Kidney (tissue), 14 donors: ENCODE measurements around the gene STK38L. TPM values are rescaled to one million over a fixed set of nuclear protein-coding genes. Genes with fewer than 3 reads are reported as not detected.

Experiments
- DNase-seq, 5 donors: peaks; one replicate each; pipeline ENCODE4 v3.0.0-alpha.2; 2013 to 2020
- FAIRE-seq: peaks from 2 replicates; lab custom pipeline; 2012; peaks lifted over from hg19 to GRCh38; lab: Jason Lieb, UNC
- H3K27ac ChIP-seq, 2 donors: one replicate each; pipeline ENCODE4 v1.7.0; 2013; ENCODE audit warnings: low read depth in 2 of 2, low read length in 2 of 2, inconsistent platforms in 1 of 2
- H3K27me3 ChIP-seq: one replicate; pipeline ENCODE4 v1.7.1; 2013; ENCODE audit warnings: low read length, inconsistent platforms; ENCODE audit not compliant: control insufficient read depth, insufficient read depth
- H3K36me3 ChIP-seq, 3 donors: one replicate each; pipeline versions ENCODE4 v1.7.0 to v1.7.1; 2013; ENCODE audit warnings: low read length in 3 of 3, control low read depth in 1 of 3, inconsistent platforms in 1 of 3; ENCODE audit not compliant: insufficient read depth in 3 of 3, control insufficient read depth in 2 of 3
- H3K4me1 ChIP-seq, 3 donors: one replicate each; pipeline versions ENCODE4 v1.7.0 to v1.7.1; 2013; ENCODE audit warnings: low read length in 3 of 3, inconsistent platforms in 1 of 3, low read depth in 1 of 3; ENCODE audit not compliant: control insufficient read depth in 2 of 3, insufficient read depth in 2 of 3
- H3K4me3 ChIP-seq, 3 donors: one replicate each; pipeline versions ENCODE4 v1.7.0 to v1.8.1; 2013; ENCODE audit warnings: low read length in 3 of 3, control low read depth in 1 of 3, inconsistent platforms in 1 of 3
- H3K9ac ChIP-seq, 3 donors: one replicate each; pipeline versions ENCODE4 v1.7.0 to v1.7.1; 2013; ENCODE audit warnings: low read length in 3 of 3, control low read depth in 1 of 3, inconsistent platforms in 1 of 3
- H3K9me3 ChIP-seq, 3 donors: one replicate each; pipeline versions ENCODE4 v1.7.0 to v1.7.1; 2013; ENCODE audit warnings: low read length in 3 of 3, control low read depth in 1 of 3, inconsistent platforms in 1 of 3; ENCODE audit not compliant: control insufficient read depth in 2 of 3, insufficient read depth in 1 of 3
- intact Hi-C: fragments of 100-400 bp; cut with DNase I; formaldehyde crosslinking; loops from one replicate; pipeline ENCODE4 v1.11.1; 2022
- polyA plus RNA-seq: library from polyadenylated mRNA; stranded (reverse); fragments of 350-450 nt; fragmentation: Illumina TruSeq; extraction: RNeasy Lipid Tissue Mini Kit (QIAGEN cat#74804); gene quantifications from one replicate; pipeline ENCODE4 v1.2.3, GENCODE V29; 2014; ENCODE audit warnings: low read depth, low replicate concordance; ENCODE audit not compliant: insufficient read depth
- total RNA-seq: library from RNA; stranded (reverse); fragmentation: NEBNext Ultra II Directional; extraction: Animal tissue kit (Norgen Biotek cat#: 25700); gene quantifications from one replicate; pipeline ENCODE4 v1.2.1, GENCODE V29; 2021
- TF ChIP-seq, protein P1 (sequence below): IDR thresholded peaks from 3 replicates; pipeline ENCODE4 v1.5.1; 2012; ENCODE audit warnings: mild to moderate bottlenecking, moderate library complexity, borderline replicate concordance; ENCODE audit not compliant: insufficient read depth; ENCODE audit errors: extremely low read depth
- donor health status: control.
- donor health status: control.
- donor health status: control.
- donor health status: control.
- donor health status: control.
- donor health status: DM: yes; HTN: yes; CAD: no.
- donor health status: Normal renal cell carcinoma (clear cell type).

The STK38L gene
- total and polyA plus RNA-seq, 2 donors from 2014 or later = 5.2 to 43.6 TPM

GRCh38 chr12:27345376-27345775, 101.3 kb downstream of the STK38L start:
- TF ChIP-seq, protein P1, sequence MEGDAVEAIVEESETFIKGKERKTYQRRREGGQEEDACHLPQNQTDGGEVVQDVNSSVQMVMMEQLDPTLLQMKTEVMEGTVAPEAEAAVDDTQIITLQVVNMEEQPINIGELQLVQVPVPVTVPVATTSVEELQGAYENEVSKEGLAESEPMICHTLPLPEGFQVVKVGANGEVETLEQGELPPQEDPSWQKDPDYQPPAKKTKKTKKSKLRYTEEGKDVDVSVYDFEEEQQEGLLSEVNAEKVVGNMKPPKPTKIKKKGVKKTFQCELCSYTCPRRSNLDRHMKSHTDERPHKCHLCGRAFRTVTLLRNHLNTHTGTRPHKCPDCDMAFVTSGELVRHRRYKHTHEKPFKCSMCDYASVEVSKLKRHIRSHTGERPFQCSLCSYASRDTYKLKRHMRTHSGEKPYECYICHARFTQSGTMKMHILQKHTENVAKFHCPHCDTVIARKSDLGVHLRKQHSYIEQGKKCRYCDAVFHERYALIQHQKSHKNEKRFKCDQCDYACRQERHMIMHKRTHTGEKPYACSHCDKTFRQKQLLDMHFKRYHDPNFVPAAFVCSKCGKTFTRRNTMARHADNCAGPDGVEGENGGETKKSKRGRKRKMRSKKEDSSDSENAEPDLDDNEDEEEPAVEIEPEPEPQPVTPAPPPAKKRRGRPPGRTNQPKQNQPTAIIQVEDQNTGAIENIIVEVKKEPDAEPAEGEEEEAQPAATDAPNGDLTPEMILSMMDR = no peak
- FAIRE-seq (no peak), DNase-seq (no peak)
- Histone ChIP-seq H3K4me3 (no peak overlapping the region), H3K27me3 (no peaks in the 10 kb centered on the region), H3K36me3 (no peaks in the 10 kb centered on the region), H3K9me3 (no peaks in the 10 kb centered on the region), H3K4me1 (no peaks in the 10 kb centered on the region), H3K27ac (no peak overlapping the region), H3K9ac (no peak overlapping the region)
- intact Hi-C loops = no loop called here

DNA sequence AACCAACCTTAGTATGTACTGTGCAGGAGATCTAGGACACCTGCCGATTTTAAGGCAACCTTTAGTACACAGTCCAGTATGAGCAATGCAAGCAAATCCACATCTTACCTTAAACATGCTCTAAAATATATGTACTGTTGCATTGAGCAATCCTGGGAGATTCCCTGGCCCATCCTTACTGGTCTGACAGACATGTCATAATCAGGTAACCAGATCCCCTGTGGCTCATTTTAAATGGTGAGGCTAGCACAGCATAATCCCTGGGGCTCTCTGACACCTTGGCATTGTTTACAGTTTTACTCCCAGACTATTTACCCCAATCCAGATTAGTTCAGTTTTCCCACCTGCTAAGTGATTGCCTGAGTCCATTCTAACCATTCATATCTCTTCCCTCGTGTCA, 103.7 kb downstream of the STK38L start:
- H3K27me3 ChIP-seq = no peaks in the 10 kb centered on the region
- no peak overlapping the region for H3K27ac ChIP-seq
- H3K9ac ChIP-seq = no peak overlapping the region
- TF ChIP-seq, protein P1 = no peak
- intact Hi-C loops = no loop called here
- no peaks in the 10 kb centered on the region for H3K9me3 ChIP-seq
- DNase-seq = no peak
- no peaks in the 10 kb centered on the region for H3K36me3 ChIP-seq
- no peak overlapping the region for H3K4me3 ChIP-seq
- H3K4me1 ChIP-seq = no peaks in the 10 kb centered on the region
- FAIRE-seq = no peak

- FAIRE-seq (no peak), DNase-seq (no peak)
- no peak overlapping the region for H3K27ac ChIP-seq
- no peaks in the 10 kb centered on the region for H3K36me3 ChIP-seq
- no peaks in the 10 kb centered on the region for H3K9me3 ChIP-seq
- TF ChIP-seq, protein P1 = no peak
- no peak overlapping the region for H3K4me3 ChIP-seq
- H3K9ac ChIP-seq = no peak overlapping the region
- intact Hi-C loops = no loop called here
- H3K4me1 ChIP-seq = no peaks in the 10 kb centered on the region
- H3K27me3 ChIP-seq = no peaks in the 10 kb centered on the region
Observed at GRCh38 chr12:27351476-27351875, 107.4 kb downstream of the STK38L start.

DNA sequence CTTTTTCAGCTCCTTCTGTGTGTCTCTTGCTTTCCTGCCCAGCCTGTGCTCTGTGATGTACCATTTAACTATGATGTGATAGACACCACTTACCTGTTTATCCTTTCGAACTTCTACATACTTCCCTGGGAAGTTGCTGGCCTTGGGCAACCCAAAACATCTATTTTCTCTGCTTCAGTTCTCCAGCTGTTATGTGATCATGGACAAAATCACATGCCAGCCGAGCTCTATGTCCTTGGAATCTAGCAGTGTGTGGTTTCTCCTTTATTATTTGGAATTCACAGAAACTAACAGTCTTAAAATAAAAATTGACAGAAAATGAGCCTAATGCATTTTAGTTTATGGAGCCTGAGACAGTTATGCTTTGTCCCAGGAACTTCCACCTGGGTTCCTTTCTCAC, 111.4 kb downstream of the STK38L start:
- intact Hi-C loops = no loop called here
- Histone ChIP-seq H3K4me3 (no peak overlapping the region), H3K27ac (no peak overlapping the region), H3K9ac (no peak overlapping the region), H3K9me3 (no peaks in the 10 kb centered on the region), H3K4me1 (no peaks in the 10 kb centered on the region), H3K27me3 (no peaks in the 10 kb centered on the region), H3K36me3 (no peaks in the 10 kb centered on the region)
- no peak for DNase-seq
- no peak for FAIRE-seq
- TF ChIP-seq, protein P1 = no peak
